Measurements from ENCODE around the gene TMIE.
"Not testable (repeated sequence)": the region's sequence is repeated elsewhere in the genome, so short reads cannot be mapped to it uniquely, and the experiment has no call there.

TMIE gene

GRCh38 chr3:46729038-46729437, 27.8 kb downstream of the TMIE start:
- no peak for DNase-seq

DNA sequence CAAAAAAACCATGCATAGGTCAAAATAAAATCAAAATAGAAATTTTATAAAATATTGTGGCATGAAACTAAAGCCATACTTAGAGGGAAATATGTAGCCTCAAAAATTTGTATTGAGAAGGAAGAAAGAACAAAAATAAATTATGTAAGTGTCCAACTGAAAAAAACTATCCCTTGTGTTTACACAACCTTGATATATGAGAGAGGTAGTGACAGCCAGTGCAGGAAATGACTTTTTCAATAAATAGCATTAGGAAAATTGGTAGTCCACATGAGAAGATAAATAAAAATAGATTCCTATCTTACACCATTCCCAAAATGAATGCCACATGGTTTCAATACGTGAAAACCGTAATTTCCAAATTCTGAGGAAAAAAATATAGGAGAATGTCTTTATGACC, 29.6 kb downstream of the TMIE start:
- no peak for DNase-seq

GRCh38 chr3:46731795-46732194, 30.6 kb downstream of the TMIE start:
- no peak for DNase-seq

DNA sequence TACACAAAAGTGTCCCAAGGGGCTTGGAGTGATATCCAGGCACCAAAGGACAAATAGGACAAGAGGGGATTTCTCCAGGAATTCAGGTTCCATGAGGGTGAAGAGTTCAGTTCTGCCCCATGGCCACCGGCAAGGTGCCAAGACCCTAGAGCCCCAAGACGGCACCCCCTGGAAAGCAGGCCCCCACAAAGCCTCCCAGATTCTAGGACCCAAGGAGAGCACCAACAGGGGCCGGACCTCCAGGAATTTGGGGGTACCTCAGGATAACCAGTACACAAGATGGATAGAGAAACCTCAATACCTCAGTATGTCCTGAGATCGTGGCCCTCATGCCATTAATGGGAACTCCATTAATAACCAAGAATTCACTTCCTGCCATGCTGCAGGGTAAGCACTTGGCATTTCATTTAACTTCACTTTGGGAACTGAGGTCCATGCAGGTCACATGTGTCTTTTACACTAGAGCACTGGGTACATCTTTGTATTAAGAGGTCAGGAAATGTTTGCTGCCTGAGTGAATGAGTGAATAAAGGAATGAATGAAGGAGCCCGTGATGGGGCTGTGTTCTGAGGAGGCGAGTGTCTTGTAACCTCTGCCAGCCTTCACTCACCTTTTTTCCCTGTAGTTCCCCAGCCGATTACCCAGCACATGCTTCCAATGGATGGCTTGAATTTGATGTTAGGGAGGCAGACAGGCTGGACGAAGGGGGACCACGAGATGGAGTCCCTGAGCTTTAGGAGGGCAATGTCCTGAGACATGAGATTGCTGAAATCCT, 32.0 kb downstream of the TMIE start:
- no peak for DNase-seq

GRCh38 chr3:46734773-46735172, 33.6 kb downstream of the TMIE start:
- no peak for DNase-seq

GRCh38 chr3:46736006-46736872, 35.0 kb downstream of the TMIE start:
- DNase-seq = no peak

- no peak for DNase-seq
These were observed 36.1 kb downstream of the TMIE start for GRCh38 chr3:46737329-46737731.

GRCh38 chr3:46739565-46739964, 38.4 kb downstream of the TMIE start:
- DNase-seq = not testable (repeated sequence)

- DNase-seq = no peak
These were observed 41.9 kb downstream of the TMIE start for GRCh38 chr3:46742992-46743585.

DNA sequence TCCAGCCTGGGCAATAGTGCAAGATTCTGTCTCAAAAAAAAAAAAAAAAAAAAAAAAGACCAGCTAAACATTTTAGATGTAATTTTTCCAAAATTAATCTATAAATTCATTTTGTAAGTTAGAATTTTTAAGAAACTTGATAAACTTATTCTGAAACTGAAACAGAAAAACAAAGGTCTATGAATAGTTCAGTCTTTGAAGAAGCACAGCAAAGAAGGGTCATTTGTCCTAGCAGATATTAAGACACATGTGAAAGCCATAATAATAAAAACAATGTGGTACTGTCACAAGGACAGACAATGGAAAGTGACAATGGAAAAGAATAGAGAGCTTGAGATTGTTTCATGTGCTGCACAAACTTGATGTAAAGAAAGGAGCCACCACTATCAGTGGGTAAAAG, 45.5 kb downstream of the TMIE start:
- DNase-seq = no peak

DNA sequence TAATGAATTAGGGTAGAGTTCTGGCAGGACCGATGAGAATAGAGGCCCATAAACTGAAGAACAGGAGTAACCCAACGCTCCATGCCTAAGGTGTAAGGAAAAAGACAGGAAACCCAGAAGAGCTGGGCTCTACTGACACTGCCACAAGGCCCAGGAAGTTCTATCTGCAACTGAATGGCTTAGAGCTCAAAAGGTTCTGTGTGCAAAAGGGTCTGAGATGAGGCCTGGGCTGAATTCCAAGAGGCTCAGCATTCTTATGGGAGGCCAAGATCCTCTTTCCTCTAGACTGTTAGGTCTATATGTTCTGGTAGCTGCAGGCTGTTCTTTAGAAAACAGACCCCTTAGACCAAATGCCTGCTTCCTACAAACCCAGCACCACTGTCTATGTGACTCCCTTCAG, 47.0 kb downstream of the TMIE start:
- DNase-seq = no peak

DNA sequence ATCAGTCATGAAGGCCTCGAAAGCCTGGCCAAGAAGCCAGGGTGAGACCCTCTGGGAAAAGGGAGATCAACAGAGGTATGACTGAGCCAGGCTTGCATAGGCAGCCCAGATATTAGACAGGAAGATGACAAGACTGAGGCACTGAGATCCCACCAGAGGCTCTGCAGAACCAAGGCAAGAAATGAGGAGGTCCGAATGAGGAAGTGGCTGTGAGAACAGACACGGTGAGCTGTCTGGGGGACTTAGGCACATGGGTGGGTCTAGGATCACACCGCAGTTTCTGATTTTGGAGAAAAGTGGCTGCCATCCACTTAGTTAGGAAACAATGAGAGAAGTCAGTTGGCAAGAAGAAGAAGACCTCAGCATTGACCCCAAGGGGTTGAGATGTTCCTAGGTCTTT, 47.9 kb downstream of the TMIE start:
- DNase-seq = no peak

GRCh38 chr3:46750555-46751038, 49.4 kb downstream of the TMIE start:
- no peak for DNase-seq

- not testable (repeated sequence) for DNase-seq
These were observed 51.9 kb downstream of the TMIE start for GRCh38 chr3:46753127-46753526.

GRCh38 chr3:46755646-46756045, 54.5 kb downstream of the TMIE start:
- no peak for DNase-seq

DNA sequence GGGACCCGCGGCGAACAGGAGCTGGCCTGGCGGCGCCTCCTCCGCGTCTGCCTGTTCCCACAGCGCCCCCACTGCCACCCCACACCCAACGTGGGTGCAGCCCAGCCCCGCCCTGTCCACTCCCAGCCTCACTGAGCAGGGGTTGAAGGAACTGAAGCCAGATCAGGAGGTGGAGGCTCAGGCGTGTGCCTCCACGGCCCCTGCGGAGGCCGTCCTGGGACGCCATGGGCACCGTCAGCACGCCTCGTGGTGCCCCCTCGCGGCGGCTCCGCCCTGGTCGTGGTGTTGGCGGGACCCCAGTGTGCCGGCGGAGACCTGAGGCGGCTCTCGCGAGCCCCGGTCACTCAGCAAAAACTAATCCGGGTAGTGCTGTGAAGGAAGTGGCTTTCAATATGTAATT, 55.5 kb downstream of the TMIE start:
- no peak for DNase-seq

- no peak for DNase-seq
These were observed 58.3 kb downstream of the TMIE start for GRCh38 chr3:46759239-46760167.

All from GOT3 (cell line).